Ureter (tissue), 1 donor: Measurements from ENCODE around the gene TUBGCP5. TPM values are rescaled to one million over a fixed set of nuclear protein-coding genes. Genes with fewer than 3 reads are reported as not detected.

Source experiments
- DNase-seq: peaks from one replicate; pipeline ENCODE4 v3.0.0-alpha.2; 2020; ENCODE audit warnings: low spot score
- total RNA-seq: library from RNA; stranded (reverse); gene quantifications from one replicate; pipeline ENCODE4 v1.2.4, GENCODE V29; 2023
- donor health status: DM: yes; HTN: yes; CAD: no.

Gene TUBGCP5
- total RNA-seq, 1 donor from 2014 or later, result 28.5 TPM

- no peak for DNase-seq
Measured at GRCh38 chr15:22978691-22979237, 60.6 kb downstream of the TUBGCP5 start.

GRCh38 chr15:22974745-22975144 lies 64.6 kb downstream of the TUBGCP5 start:
- DNase-seq, result no peak

GRCh38 chr15:22973987-22974386 lies 65.4 kb downstream of the TUBGCP5 start:
- no peak for DNase-seq

- no peak for DNase-seq
Measured at GRCh38 chr15:22973286-22973685, 66.1 kb downstream of the TUBGCP5 start.

- DNase-seq, result no peak
Measured at GRCh38 chr15:22969489-22969888, 69.9 kb downstream of the TUBGCP5 start.

- no peak for DNase-seq
Measured at GRCh38 chr15:22968366-22968765, 71.0 kb downstream of the TUBGCP5 start.

GRCh38 chr15:22967084-22967770 lies 72.1 kb downstream of the TUBGCP5 start:
- DNase-seq, result no peak

GRCh38 chr15:22966321-22967083 lies 72.9 kb downstream of the TUBGCP5 start:
- no peak for DNase-seq

GRCh38 chr15:22963641-22964040 lies 75.7 kb downstream of the TUBGCP5 start:
- no peak for DNase-seq

- DNase-seq, result no peak
Measured at GRCh38 chr15:22962611-22963010, 76.8 kb downstream of the TUBGCP5 start.

- DNase-seq, result no peak
Measured at GRCh38 chr15:22961762-22962161, 77.6 kb downstream of the TUBGCP5 start.

- no peak for DNase-seq
Measured at GRCh38 chr15:22960556-22960955, 78.8 kb downstream of the TUBGCP5 start.

GRCh38 chr15:22960126-22960525 lies 79.2 kb downstream of the TUBGCP5 start:
- no peak for DNase-seq

- DNase-seq, result no peak
Measured at GRCh38 chr15:22959321-22960101, 79.9 kb downstream of the TUBGCP5 start.

- no peak for DNase-seq
Measured at GRCh38 chr15:22958487-22959280, 80.7 kb downstream of the TUBGCP5 start.

GRCh38 chr15:22956978-22957260 lies 82.5 kb downstream of the TUBGCP5 start:
- no peak for DNase-seq

- no peak for DNase-seq
Measured at GRCh38 chr15:22956257-22956977, 83.0 kb downstream of the TUBGCP5 start.

- DNase-seq, result no peak
Measured at GRCh38 chr15:22955544-22956119, 83.7 kb downstream of the TUBGCP5 start.

- DNase-seq, result no peak
Measured at GRCh38 chr15:22954798-22955543, 84.4 kb downstream of the TUBGCP5 start.

- no peak for DNase-seq
Measured at GRCh38 chr15:22954326-22954725, 85.0 kb downstream of the TUBGCP5 start.
